Articular chondrocyte of knee joint (primary cell): ENCODE data around the gene VGLL3. TPM values are rescaled to one million over a fixed set of nuclear protein-coding genes. Genes with fewer than 3 reads are reported as not detected.

Source experiments
- total RNA-seq: library from RNA; depleted of rRNA; stranded (reverse); fragments of >200 nt; gene quantifications from 2 replicates; pipeline ENCODE4 v1.2.3, GENCODE V29; 2012

VGLL3 gene
- 10.3 and 15.7 TPM in 2 replicates for total RNA-seq

DNA sequence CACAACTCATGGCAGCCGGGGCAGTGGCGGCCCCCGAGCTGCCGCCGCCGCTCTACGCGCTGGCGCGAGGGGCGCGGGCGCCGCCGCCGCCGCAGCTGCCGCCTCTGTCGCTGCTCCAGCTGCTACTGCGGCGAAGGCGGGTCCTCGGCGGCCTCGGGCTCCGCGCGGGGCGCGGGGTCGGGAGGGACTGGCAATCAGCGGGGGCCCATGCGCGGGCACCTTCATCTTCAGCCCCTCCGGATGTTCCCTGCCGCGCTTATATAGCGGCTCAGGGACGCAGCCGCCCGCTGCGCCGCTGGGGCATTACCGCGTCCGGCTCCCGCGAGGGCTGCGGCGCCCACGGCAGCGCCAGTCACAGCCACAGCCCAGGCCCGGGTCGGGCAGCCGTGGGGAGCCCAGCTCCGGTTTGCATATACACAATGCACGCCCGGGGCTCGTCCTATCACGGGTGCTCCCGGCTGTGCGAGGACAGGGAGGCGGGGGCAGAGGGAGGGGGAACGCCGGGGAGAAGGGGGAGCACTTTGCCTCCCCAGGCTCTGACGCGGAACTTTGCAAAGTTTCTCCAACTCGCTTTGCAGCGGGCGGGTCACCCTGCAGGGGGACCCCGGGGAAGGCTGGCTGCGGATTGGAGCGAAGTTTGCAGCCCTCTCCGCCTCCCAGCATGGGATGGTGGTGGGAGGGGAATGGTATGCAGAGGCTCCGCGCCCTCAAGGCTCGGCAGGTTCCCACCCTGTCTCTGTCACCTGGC, at the start of gene VGLL3:
TSS of gene VGLL3 (minus strand) at position 416 of the 748 bp plus-strand sequence. CDS start at position 10, 406 bp downstream.

Other genes with a start within 250 kb of the VGLL3 start
- 49.9 and 55.8 TPM in 2 replicates for gene CHMP2B, start 236.2 kb upstream of the VGLL3 start, total RNA-seq